Activated CD4-positive, alpha-beta T cell treated with anti-CD3 and anti-CD28 coated beads, Interleukin-2, Interleukin-6, amounts not matched to agents 100 ng/mL and 50 ng/mL, durations not matched to agents 16 hours and 8 hours (primary cell): Measurements from ENCODE around the gene LRRC18.
A peak's percentile ranks its signal among the peaks of the same experiment; 100 is the strongest.

ENCODE experiments used
- DNase-seq: peaks from one replicate; pipeline ENCODE4 v3.0.0-alpha.2; 2020

Gene LRRC18

GRCh38 chr10:48906841-48907240 is 32.8 kb downstream of the LRRC18 start:
- no peak for DNase-seq

GRCh38 chr10:48905311-48905710 is 34.3 kb downstream of the LRRC18 start:
- DNase-seq, result no peak

- DNase-seq, result no peak
Measured at GRCh38 chr10:48904861-48905260, 34.8 kb downstream of the LRRC18 start.

- no peak for DNase-seq
Measured at GRCh38 chr10:48903151-48903550, 36.5 kb downstream of the LRRC18 start.

- DNase-seq, result no peak
Measured at GRCh38 chr10:48902096-48902495, 37.5 kb downstream of the LRRC18 start.

GRCh38 chr10:48901319-48901718 is 38.3 kb downstream of the LRRC18 start:
- DNase-seq, result no peak

GRCh38 chr10:48900371-48900801 is 39.3 kb downstream of the LRRC18 start:
- DNase-seq, result no peak

GRCh38 chr10:48899781-48900180 is 39.9 kb downstream of the LRRC18 start:
- DNase-seq, result no peak

- no peak for DNase-seq
Measured at GRCh38 chr10:48898426-48898825, 41.2 kb downstream of the LRRC18 start.

GRCh38 chr10:48897441-48897790 is 42.2 kb downstream of the LRRC18 start:
- DNase-seq, result no peak

- DNase-seq, result no peak
Measured at GRCh38 chr10:48896756-48897440, 42.7 kb downstream of the LRRC18 start.

GRCh38 chr10:48895803-48896195 is 43.8 kb downstream of the LRRC18 start:
- no peak for DNase-seq

- DNase-seq, result no peak
Measured at GRCh38 chr10:48894911-48895802, 44.5 kb downstream of the LRRC18 start.

- no peak for DNase-seq
Measured at GRCh38 chr10:48890888-48891850, 48.5 kb downstream of the LRRC18 start.

- DNase-seq, result no peak
Measured at GRCh38 chr10:48887982-48888381, 51.7 kb downstream of the LRRC18 start.

- peak; percentile 8 for DNase-seq
Measured at GRCh38 chr10:48885376-48885775, 54.3 kb downstream of the LRRC18 start.

GRCh38 chr10:48884179-48885045 is 55.2 kb downstream of the LRRC18 start:
- DNase-seq, result no peak

GRCh38 chr10:48883701-48884100 is 55.9 kb downstream of the LRRC18 start:
- no peak for DNase-seq

- no peak for DNase-seq
Measured at GRCh38 chr10:48882881-48883280, 56.8 kb downstream of the LRRC18 start.

GRCh38 chr10:48881937-48882336 is 57.7 kb downstream of the LRRC18 start:
- no peak for DNase-seq

- DNase-seq, result no peak
Measured at GRCh38 chr10:48880016-48880705, 59.5 kb downstream of the LRRC18 start.
